GM10266 (cell line): ENCODE data around the gene SIVA1.

Source experiments
- DNase-seq: peaks from one replicate; pipeline ENCODE4 v3.0.0; 2012; ENCODE audit errors: extremely low spot score
- TF ChIP-seq, protein P1 (sequence below): IDR thresholded peaks from 2 replicates; pipeline ENCODE4 v1.5.1; 2012; ENCODE audit warnings: mild to moderate bottlenecking, low read depth; ENCODE audit not compliant: control insufficient read depth, insufficient read depth; ENCODE audit errors: missing control alignments

SIVA1 gene

DNA sequence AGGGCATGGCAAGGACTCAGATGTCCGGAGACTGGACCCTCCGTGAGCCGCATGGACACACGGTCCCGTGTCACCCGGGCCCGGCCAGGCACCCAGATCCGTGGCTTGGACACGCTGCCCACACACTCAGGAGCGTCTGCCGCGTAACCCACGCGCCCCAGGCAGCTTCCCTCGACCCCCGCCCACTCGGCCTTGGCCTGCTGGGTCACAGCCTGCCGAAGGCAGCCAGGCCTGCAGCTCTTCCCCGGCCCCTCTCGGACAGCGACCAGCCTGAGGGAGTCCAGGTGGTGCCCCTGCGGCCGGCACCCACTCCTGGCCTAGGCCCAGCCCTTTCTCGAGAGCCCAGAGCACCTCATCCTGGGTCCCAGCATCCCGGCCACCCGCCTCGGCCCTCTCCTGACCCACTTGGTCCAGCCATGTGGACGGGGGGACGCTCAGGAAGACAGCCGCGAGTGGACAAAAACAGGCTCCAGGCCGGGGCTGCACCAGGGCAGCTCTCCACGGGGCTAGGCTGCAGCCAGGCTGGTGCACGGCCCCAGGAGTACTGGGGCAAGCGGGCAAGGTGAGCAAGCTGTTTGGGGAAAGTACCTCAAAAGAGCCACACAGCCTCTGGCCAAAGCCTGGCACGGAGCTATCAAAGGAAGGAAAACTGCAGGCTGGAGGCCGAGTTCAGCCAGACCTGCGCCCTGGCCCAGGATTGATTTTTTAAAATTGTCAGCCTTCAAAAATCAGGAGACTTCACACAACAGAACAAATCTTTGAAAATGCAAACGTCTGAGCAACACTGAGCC, 36.1 kb downstream of the SIVA1 start:
- TF ChIP-seq, protein P1, sequence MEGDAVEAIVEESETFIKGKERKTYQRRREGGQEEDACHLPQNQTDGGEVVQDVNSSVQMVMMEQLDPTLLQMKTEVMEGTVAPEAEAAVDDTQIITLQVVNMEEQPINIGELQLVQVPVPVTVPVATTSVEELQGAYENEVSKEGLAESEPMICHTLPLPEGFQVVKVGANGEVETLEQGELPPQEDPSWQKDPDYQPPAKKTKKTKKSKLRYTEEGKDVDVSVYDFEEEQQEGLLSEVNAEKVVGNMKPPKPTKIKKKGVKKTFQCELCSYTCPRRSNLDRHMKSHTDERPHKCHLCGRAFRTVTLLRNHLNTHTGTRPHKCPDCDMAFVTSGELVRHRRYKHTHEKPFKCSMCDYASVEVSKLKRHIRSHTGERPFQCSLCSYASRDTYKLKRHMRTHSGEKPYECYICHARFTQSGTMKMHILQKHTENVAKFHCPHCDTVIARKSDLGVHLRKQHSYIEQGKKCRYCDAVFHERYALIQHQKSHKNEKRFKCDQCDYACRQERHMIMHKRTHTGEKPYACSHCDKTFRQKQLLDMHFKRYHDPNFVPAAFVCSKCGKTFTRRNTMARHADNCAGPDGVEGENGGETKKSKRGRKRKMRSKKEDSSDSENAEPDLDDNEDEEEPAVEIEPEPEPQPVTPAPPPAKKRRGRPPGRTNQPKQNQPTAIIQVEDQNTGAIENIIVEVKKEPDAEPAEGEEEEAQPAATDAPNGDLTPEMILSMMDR = no peak

DNA sequence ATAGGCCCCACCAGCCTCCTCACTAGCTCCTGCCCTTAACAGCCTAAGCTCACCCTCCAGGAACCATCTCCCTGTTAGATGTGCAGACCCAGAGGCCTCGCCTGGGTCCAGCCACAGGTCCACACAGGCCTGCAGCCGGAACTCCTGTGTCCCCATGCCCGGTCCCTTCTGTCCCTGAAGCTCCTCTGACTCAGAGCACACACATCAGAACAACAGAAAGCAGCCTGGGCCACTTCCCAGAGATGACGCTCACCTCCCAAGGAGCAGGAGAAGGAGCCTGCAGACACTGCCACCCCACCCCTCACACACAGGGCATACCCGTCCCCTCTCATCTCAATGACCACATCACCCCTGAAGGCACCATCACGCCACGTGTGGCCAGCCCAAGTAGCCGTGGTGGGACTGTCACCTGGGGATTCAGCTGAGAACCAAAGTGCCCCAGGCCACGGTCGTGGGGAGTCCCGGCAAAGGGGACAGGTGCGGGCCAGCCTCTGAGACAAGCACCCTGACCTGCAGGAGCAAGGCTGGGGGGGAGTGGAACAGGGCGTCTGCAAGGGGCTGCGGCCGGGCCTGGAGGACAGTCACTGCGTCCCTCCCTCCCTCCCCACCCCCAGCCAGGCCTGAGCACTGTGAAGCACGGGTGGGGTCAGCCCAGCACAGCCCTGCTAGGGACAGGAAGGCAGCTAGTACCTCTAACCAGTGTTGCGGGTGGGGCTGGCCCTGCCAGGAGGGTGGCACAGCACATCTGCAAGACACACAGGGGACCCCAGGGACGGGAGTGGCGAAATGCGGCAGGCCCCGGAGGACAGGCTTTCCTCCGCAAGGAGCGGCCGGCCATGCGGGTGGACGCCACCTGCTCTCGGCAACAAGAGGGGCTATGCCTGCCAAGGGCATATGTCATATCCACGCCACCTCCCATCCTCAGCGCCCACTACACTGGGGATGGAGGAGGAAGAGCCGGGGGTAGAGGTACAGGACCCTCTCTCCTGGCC, 37.1 kb downstream of the SIVA1 start:
- no peak for DNase-seq
- TF ChIP-seq, protein P1 = no peak

More for the DNA sequence above, 36.1 kb downstream of the SIVA1 start:
- no peak for DNase-seq

DNA sequence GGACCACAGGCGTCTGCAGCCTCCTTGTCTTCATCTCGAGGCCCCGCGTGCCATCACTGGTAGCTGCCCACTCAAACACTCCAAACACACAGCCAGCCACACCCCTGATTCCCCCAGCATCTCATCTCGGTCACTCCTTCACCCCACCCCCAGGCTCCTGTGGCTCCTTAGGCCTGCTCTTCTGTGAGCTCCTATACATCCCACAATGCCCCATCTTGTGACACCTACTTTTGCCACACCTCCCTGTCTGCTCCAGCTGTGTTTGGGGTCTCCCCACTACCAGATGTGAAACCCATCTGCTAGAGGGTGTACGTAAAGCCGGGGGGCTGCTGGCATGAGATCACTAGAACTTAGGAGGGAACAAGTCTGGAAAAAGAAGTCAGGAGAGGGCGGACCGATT, 38.5 kb downstream of the SIVA1 start:
- TF ChIP-seq, protein P1 = no peak
- no peak for DNase-seq

DNA sequence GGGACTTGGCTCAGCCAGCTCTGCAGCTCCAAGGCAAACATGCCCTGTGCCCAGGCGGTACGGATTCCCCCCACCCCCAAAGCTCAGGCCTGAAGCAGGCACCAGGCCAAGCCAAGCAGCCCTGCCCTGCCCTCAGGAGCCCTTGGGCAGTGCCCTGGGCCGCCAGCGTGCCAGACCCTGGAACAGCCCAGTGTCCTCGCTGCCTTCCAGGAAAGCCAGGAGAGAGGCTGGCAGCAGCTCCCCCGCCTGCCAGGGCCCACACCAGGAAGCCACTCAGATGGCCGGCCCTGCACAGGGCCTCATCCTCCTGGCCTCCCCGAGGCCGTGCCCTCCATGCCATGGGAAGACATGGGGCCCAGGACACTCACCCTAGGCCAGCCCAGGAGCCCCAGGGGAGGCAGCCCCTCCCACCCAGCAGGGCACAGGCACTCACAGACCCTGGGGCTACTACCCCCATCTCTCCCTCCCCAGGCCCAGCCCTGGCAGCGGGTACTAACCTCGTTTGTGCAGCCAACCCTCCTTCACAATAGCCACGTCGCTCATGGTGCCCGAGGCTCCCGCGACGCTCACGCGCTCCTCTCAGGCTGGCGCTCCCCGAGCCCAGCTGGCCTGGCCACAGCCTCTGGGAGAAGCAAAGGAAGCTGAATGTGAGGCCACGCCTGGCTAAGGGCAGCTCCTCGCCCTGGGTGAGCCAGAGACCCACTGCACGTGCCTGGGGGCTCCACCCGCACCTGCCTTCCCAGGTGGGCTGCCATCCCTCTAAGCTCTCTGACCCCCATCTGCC, 39.3 kb downstream of the SIVA1 start:
- no peak for DNase-seq
- TF ChIP-seq, protein P1 = no peak

DNA sequence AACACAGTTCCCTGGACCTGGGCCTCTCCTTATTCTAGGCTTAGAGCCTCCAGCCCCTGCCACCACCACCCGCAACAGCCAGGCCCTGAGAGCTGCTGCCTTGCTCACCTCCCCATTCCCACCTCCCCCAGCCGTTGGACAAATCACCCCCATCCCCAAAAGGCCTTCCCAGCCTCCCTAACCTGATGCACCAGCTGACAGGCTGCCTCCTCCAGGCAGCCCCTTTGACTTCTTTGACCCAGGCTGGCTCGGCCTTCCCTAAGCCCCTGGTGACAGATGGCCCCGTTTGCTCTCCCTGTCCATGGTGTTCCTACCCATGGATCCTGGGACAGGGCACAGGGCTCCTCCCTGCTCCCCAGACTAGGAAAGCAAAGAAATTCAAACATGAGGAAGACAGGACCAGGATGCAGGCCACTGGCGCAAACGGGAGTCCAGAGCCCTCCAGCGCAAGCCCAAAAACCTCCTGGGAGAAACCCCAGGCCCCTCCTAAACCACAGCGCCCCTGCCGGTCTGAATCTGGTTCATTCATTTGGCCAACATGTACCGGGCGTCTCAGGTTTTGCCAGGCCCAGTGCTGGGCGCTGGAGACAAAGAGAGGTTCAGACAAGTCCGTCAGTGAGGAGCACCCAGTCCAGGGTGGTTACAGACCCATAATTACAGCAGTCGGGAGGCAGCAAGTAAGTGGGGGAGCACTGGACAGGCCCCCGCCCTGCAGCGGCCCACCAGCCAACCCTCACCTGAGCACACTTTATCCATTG, 40.2 kb downstream of the SIVA1 start:
- no peak for DNase-seq
- TF ChIP-seq, protein P1 = no peak

DNA sequence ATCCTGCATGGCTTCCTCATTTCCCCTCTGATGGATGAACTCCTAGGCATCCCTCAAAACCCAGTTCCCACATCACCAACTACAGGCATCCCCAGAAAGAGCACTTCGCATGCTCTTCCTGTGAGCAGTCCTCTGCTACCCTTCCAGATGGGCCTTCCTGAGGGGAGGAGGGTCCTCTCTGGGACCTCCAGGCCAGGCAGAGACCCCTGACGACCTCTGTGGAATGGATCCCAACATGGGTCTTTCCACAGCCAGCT, 40.7 kb downstream of the SIVA1 start:
- TF ChIP-seq, protein P1 = no peak
- DNase-seq = no peak
